ENCODE results near the gene FIG4.
"Not testable (repeated sequence)": the region's sequence is repeated elsewhere in the genome, so short reads cannot be mapped to it uniquely, and the experiment has no call there.

The FIG4 gene

GRCh38 chr6:109690737-109691621 lies at the start of gene FIG4, which contains the start of gene AK9:
TSS of gene FIG4 (plus strand) at chr6:109691296. CDS start at chr6:109691436, 140 bp downstream.
TSS of gene AK9 (minus strand) at chr6:109691202. CDS start at chr6:109675745, 15,457 bp downstream.
- in situ Hi-C loops (cut with HindIII; ENCODE audit: low sequenced_read_pairs), result no loop called here

DNA sequence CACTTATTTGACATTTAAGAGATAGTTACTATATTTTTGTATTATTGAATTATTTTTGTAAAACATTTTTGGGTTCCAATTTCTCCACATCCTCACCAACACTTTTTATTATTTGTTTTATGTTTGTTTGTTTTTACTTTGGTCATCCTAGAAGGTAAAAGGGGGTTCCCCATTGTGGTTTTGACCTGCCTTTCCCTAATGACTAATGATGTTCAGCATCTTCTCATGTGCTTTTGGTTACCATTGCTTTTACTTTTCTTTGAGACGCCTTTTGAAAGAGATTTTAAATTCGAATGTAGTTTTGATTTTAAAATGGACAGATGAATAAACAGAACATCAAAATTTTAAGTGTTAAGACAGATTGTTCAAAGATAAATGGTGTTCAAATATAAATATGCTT lies 47.0 kb upstream of the FIG4 start:
- in situ Hi-C loops (cut with HindIII; ENCODE audit: low sequenced_read_pairs), result no loop called here

DNA sequence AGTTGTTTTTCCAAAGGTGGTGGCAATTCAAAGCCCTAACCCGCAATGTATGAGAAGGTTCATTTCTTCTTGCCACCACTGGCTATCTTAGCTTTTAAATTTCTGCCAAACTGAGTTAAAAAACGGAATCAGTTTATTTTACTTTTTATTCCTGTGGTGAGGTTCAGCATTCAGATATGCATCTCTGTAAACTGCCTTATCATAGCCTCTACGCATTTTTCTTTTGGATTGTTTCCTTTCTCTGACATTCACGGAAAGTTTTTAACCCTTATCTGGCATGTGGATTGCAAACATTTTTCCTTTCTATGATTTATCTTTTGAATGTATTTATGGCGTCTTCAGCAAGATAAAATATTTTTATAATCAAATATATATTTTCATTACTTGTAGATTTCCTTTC lies 37.8 kb upstream of the FIG4 start:
- in situ Hi-C loops (cut with HindIII; ENCODE audit: low sequenced_read_pairs), result no loop called here

DNA sequence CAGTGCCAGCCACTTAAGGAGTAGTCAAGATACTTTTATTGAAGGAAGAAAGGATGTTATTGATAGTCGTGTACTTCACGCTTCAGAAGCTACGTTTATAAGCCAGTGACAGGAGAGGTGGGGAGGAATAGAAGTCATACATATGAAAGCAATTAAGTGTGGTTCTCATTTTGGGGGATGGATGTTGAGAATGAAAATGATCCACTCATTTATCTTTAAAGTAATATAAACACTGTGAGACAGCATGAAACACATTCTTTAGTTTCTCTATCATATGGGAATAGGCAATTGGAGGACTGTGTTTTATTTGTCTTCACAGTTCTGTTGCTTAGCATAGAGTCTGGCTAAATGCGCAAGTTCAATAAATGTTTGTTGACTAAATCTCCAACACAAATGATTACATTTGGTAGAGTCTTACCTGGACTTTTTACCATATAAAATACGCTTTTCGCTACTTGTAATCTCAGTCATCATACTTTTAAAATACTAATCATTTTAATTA lies 35.3 kb upstream of the FIG4 start:
- in situ Hi-C loops (cut with HindIII; ENCODE audit: low sequenced_read_pairs), result no loop called here

DNA sequence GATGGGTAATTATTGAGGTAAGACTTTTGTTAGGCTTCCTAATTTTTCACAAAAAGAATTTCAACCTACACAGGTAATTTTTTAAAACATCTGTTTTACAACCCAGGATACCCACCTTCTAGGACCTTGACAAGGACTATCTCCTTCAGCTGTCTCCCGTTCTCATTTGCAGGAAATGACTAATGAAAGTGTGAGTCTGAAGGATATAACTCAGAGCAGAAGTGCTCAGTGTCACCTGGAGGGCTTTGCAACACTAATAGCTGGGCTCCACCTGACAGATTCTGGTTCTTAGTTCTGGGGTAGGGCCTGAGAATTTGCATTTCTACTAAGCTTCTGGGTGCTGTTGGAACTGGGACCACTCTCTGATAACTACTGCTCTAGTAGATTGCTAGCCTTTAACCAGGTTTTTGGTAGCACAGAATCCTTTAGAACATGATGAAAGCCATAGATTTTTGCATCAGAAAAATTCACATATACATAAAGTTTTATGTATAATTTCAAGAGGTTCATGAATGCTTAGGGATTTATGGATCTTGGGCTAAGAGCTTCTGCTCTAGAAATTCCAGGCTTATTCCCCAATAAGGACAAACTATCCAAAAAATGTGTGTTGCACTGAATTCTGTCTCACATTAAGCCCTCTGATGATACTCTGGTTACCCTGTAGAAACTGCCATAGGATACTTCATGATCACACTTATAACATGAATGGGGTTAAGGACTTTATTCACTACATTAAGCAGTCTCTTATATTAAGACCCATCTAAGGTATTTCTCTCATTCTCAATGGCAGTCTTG lies 30.4 kb upstream of the FIG4 start:
- in situ Hi-C loops (cut with HindIII; ENCODE audit: low sequenced_read_pairs), result no loop called here

DNA sequence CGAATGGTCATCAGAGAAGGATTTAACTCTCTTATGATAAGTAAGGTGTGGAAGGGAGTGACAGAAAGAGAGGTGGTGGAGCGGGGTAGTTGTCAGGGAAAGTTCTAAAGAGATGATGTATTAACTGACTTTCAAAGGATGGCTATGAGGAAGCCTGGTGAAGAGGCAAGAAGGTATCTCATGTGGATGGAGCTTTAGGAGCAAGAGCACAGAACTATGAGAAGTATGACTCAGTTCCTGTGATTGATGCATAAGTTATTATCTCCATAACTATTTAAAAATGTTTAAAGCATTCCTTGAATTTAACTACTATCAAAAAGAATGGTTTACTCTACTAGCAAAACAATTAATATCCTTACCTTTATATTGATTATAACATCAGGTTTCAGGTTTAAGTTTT lies 28.9 kb upstream of the FIG4 start:
- in situ Hi-C loops (cut with HindIII; ENCODE audit: low sequenced_read_pairs), result no loop called here

GRCh38 chr6:109669811-109670210 lies 21.3 kb upstream of the FIG4 start:
- in situ Hi-C loops (cut with HindIII; ENCODE audit: low sequenced_read_pairs), result no loop called here

DNA sequence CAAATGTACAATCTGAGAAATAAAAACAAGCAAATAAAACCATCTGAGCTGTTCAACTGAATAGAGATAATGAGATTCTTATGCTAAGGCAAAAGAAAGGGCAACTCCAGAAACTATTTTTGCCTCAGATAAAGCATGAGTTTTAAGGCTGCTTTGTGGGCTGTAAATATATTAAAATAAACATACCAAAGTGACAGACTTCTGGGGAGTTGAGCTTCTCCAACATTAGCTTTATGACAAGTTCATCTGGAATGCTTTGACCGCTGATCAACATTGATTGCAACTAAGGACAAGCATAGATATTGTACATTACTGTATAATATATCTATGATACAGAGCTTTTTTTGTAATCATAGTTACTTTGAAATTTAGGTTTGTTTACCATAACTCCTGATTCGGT lies 19.4 kb upstream of the FIG4 start:
- in situ Hi-C loops (cut with HindIII; ENCODE audit: low sequenced_read_pairs), result no loop called here

DNA sequence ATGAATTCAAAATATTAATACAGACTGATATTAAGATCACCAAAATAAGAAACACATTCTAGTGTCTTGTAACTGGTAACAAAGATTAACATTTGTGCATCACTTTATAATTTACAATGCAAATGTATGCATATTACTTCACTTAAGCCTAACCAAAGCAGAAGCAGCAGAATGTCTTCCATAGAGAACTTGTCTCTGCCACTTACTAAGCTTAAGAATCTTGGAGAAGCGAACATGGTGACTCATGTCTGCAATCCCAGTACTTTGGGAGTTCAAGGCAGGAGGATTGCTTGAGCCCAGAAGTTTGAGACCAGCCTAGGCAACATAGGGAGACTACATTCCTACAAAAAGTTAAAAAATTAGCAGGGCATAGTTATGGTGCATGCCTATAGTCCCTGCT lies 18.9 kb upstream of the FIG4 start:
- in situ Hi-C loops (cut with HindIII; ENCODE audit: low sequenced_read_pairs), result no loop called here

GRCh38 chr6:109672839-109673238 lies 18.3 kb upstream of the FIG4 start:
- in situ Hi-C loops (cut with HindIII; ENCODE audit: low sequenced_read_pairs), result no loop called here

GRCh38 chr6:109676724-109677123 lies 14.4 kb upstream of the FIG4 start:
- in situ Hi-C loops (cut with HindIII; ENCODE audit: low sequenced_read_pairs), result no loop called here

DNA sequence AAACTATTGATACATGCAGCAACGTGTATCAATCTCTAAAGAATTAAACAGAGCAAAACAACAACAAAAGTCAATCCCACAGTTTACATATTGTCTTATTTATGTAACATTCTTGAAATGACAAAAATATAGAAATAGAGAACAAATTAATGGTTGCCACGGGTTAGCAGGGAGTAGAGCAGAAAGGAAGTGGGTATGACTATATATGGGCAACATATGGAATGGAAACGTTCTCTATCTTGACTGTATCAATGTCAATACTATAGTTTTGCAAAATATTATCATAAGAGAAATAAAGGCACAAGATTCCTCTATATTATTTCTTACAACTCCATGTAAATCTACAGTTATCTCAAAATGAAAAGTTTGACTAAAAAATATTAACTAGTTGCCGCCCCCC lies 12.9 kb upstream of the FIG4 start:
- in situ Hi-C loops (cut with HindIII; ENCODE audit: low sequenced_read_pairs), result no loop called here

- in situ Hi-C loops (cut with HindIII; ENCODE audit: low sequenced_read_pairs), result not testable (repeated sequence)
Observed at GRCh38 chr6:109678661-109679505, 12.2 kb upstream of the FIG4 start.

- in situ Hi-C loops (cut with HindIII; ENCODE audit: low sequenced_read_pairs), result no loop called here
Observed at GRCh38 chr6:109686566-109687265, 4.4 kb upstream of the FIG4 start.

GRCh38 chr6:109687271-109687761 lies 3.8 kb upstream of the FIG4 start:
- in situ Hi-C loops (cut with HindIII; ENCODE audit: low sequenced_read_pairs), result no loop called here

DNA sequence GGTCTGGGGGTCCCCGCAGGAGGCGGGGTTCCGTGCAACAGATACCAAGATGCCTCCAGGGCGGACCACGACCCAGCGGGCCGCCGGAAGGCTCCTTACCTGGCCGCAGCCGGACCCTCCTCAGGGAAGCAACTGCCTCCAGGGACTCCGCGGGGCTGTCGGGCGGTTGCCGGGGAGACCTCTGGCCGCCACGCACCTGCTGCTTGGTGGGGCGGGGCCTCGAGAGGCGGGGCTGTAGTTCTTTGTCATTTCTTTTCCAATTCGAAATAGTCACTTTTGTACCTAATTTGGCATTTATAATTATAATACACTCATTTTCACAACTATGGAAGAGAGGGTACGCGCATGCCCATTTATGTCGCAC lies 741 bp upstream of the FIG4 start:
- in situ Hi-C loops (cut with HindIII; ENCODE audit: low sequenced_read_pairs), result no loop called here

- in situ Hi-C loops (cut with HindIII; ENCODE audit: low sequenced_read_pairs), result no loop called here
Observed at GRCh38 chr6:109693111-109693510, 2.0 kb downstream of the FIG4 start.

DNA sequence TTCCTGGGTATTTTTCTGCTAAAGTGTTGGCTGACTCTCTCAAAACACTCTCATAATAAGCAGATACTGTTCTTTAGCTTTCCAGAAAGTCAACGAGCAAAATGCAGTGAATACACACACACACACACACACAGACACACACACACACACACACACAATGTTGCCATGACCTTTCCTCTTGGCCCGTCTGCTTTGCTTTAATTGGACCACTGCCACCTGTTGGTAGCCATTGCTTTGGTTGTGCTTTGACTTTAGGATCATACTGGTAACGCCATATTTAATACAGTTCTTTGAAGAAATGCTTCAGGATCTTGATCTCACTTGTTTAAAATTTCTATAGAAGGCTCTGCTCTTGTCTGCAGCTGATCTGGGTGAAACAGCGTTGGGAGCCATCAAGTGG lies 4.4 kb downstream of the FIG4 start:
- in situ Hi-C loops (cut with HindIII; ENCODE audit: low sequenced_read_pairs), result no loop called here

DNA sequence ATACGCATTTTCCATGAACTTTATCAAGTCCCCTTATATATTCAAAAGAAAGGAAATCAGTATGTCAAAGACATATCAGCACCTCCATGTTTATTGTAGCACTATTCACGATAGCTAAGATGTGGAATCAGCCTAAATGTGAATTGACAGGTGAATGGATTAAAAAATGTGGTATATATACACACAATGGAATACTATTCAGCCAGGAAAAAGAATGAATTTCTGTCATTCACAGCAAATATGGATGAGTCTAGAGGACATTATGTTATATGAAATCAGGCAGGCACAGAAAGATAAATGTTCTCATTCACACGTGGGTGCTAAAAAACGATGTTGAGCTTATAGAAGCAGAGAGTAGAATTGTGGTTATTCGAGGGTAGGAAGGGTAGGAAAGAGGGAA lies 5.3 kb downstream of the FIG4 start:
- in situ Hi-C loops (cut with HindIII; ENCODE audit: low sequenced_read_pairs), result no loop called here

GRCh38 chr6:109701221-109701620 lies 10.1 kb downstream of the FIG4 start:
- in situ Hi-C loops (cut with HindIII; ENCODE audit: low sequenced_read_pairs), result loop anchor here (5.0 kb wide), 1 partner anchor 346 kb away; no protein-coding TSS in a partner anchor

Measured in DLD1 (cell line).